ENCODE results near the gene IL19.

DNA sequence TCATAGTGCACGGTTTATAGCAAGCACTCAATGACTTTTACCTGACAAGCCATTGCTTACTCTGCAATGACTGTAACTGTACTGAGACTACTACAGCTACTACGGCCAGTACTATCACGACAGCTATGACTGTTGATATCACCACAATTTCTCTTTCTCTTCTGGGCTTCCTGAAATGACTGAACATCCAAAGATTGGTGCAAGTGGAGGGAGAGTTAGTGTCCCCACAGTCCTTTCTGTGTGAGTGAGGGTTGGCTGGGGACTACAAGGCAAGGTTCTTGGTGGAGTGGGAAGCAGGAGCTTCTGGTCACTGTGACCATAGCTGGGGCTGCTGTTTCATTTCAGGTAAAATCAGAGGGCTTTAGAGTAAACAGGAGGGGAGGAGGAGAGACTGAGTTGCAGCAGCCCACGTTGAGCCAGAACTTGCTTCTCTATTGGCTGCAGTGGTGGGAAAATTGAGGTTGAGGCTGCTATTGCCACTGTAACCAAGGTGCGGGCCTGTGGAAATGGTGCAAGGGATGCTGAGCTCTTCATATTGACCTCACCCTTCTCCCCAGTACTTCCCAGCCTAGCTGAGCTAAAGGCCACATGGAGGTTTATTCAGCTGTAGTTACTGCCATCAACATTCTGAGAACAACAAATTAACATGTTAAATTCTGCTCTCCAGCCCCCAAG lies 15.8 kb downstream of the IL19 start:
- no peak for TF ChIP-seq POLR2A (IDR thresholded peaks at IDR 0.05)
- TF ChIP-seq, protein P1, sequence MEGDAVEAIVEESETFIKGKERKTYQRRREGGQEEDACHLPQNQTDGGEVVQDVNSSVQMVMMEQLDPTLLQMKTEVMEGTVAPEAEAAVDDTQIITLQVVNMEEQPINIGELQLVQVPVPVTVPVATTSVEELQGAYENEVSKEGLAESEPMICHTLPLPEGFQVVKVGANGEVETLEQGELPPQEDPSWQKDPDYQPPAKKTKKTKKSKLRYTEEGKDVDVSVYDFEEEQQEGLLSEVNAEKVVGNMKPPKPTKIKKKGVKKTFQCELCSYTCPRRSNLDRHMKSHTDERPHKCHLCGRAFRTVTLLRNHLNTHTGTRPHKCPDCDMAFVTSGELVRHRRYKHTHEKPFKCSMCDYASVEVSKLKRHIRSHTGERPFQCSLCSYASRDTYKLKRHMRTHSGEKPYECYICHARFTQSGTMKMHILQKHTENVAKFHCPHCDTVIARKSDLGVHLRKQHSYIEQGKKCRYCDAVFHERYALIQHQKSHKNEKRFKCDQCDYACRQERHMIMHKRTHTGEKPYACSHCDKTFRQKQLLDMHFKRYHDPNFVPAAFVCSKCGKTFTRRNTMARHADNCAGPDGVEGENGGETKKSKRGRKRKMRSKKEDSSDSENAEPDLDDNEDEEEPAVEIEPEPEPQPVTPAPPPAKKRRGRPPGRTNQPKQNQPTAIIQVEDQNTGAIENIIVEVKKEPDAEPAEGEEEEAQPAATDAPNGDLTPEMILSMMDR (IDR thresholded peaks at IDR 0.05) = no peak

Data from uterus (tissue), 2 donors.